SJSA1 (cell line): ENCODE measurements around the gene FHOD3. TPM values are rescaled to one million over a fixed set of nuclear protein-coding genes. Genes with fewer than 3 reads are reported as not detected.

ENCODE experiments used
- DNase-seq, 2 experiments: peaks; one replicate each; pipeline ENCODE4 v3.0.0-alpha.2; 2015 to 2020; ENCODE audit warnings: low spot score in 2 of 2, low read depth in 1 of 2
- H3K27ac ChIP-seq: fragments of 250-450 bp; sonication (Bioruptor Pico); 2 replicates; pipeline ENCODE4 v1.5.1; 2020; ENCODE audit warnings: mild to moderate bottlenecking, moderate library complexity
- H3K27me3 ChIP-seq: fragments of 250-450 bp; sonication (Bioruptor Pico); replicated peaks from 2 replicates; pipeline ENCODE4 v1.5.1; 2020; ENCODE audit warnings: mild to moderate bottlenecking, moderate library complexity
- H3K36me3 ChIP-seq: fragments of 250-450 bp; sonication (Bioruptor Pico); 2 replicates; pipeline ENCODE4 v1.5.1; 2020; ENCODE audit warnings: mild to moderate bottlenecking
- H3K4me1 ChIP-seq: fragments of 250-450 bp; sonication (Bioruptor Pico); replicated peaks from 2 replicates; pipeline ENCODE4 v1.6.1; 2021; ENCODE audit warnings: mild to moderate bottlenecking
- H3K4me3 ChIP-seq: fragments of 250-450 bp; sonication (Bioruptor Pico); 2 replicates; pipeline ENCODE4 v1.5.1; 2020; ENCODE audit warnings: mild to moderate bottlenecking
- H3K9me3 ChIP-seq: fragments of 250-450 bp; sonication (Bioruptor Pico); replicated peaks from 2 replicates; pipeline ENCODE4 v1.5.1; 2020; ENCODE audit warnings: mild to moderate bottlenecking
- total RNA-seq: library from RNA; depleted of rRNA; stranded (reverse); fragments of >200 nt; shearing (Covaris generic); gene quantifications from 2 replicates; pipeline ENCODE4 v1.2.3, GENCODE V29; 2014

The FHOD3 gene
- total RNA-seq, 1 experiment from 2014 or later, result 0.53 TPM

- no peak for DNase-seq
- H3K4me1 ChIP-seq, result no peaks in the 10 kb centered on the region
- H3K36me3 ChIP-seq, result no peaks in the 10 kb centered on the region
- peaks cover 6% of the 10 kb centered on the region; the same call in 1 of the 2 replicates for H3K27me3 ChIP-seq
- no peak overlapping the region for H3K4me3 ChIP-seq
- no peak overlapping the region for H3K27ac ChIP-seq
- H3K9me3 ChIP-seq, result no peaks in the 10 kb centered on the region
These were observed 82.0 kb downstream of the FHOD3 start for GRCh38 chr18:36379435-36379984.

- Histone ChIP-seq H3K27ac (no peak overlapping the region), H3K36me3 (no peaks in the 10 kb centered on the region), H3K4me3 (no peak overlapping the region), H3K27me3 (peaks cover 6% of the 10 kb centered on the region; the same call in 1 of the 2 replicates), H3K9me3 (no peaks in the 10 kb centered on the region), H3K4me1 (no peaks in the 10 kb centered on the region)
- no peak for DNase-seq
These were observed 82.8 kb downstream of the FHOD3 start for GRCh38 chr18:36380173-36380827.

DNA sequence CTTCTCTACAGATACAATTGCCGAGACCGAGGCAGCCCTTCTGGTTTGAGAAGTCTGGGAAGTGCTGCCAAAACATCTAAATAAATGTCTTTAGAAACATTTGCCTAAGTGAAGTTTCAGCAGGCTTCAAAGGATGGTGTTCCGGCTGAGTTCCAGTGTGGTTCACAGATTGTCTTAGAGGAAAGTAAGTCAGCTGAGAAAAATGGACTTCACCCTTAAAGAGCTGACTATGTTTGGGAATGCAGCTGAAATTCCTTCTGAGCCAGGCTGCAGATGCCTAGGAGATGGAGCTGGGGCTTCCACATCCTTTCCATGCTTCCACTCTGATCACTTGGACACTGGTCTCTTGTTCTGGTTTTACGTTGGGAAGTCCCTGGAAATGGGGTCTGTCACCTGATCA is 83.6 kb downstream of the FHOD3 start:
- H3K27ac ChIP-seq, result no peak overlapping the region
- no peak for DNase-seq
- peaks cover 6% of the 10 kb centered on the region; the same call in 1 of the 2 replicates for H3K27me3 ChIP-seq
- H3K4me3 ChIP-seq, result no peak overlapping the region
- no peaks in the 10 kb centered on the region for H3K9me3 ChIP-seq
- no peaks in the 10 kb centered on the region for H3K4me1 ChIP-seq
- H3K36me3 ChIP-seq, result no peaks in the 10 kb centered on the region

DNA sequence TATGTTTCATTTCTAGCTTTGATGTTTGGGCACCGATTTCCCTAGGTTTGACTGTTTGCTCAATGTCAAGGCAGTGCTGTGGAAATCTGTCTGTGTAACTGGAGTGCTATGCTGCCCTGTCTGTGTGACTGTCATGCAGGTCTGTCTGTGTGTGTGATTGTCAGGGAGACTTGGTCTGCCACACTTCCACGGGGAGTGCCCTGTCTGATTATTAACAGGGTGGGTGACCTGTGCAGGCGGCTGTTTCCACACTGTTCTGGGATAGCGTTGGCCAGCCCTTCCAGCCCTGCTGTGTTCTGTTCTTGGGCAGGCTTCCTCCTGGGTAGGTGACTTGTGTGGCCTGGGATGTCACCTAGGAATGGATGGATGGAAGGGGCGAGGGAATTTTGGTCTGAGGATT is 85.3 kb downstream of the FHOD3 start:
- no peaks in the 10 kb centered on the region for H3K36me3 ChIP-seq
- no peaks in the 10 kb centered on the region for H3K4me1 ChIP-seq
- no peak for DNase-seq
- H3K4me3 ChIP-seq, result no peak overlapping the region
- H3K9me3 ChIP-seq, result no peaks in the 10 kb centered on the region
- H3K27ac ChIP-seq, result no peak overlapping the region
- H3K27me3 ChIP-seq, result peaks cover 6% of the 10 kb centered on the region; the same call in 1 of the 2 replicates

- no peaks in the 10 kb centered on the region for H3K27me3 ChIP-seq
- no peaks in the 10 kb centered on the region for H3K9me3 ChIP-seq
- H3K4me3 ChIP-seq, result no peak overlapping the region
- no peak overlapping the region for H3K27ac ChIP-seq
- no peak for DNase-seq
- H3K36me3 ChIP-seq, result no peaks in the 10 kb centered on the region
- no peaks in the 10 kb centered on the region for H3K4me1 ChIP-seq
These were observed 88.8 kb downstream of the FHOD3 start for GRCh38 chr18:36386150-36386920.

DNA sequence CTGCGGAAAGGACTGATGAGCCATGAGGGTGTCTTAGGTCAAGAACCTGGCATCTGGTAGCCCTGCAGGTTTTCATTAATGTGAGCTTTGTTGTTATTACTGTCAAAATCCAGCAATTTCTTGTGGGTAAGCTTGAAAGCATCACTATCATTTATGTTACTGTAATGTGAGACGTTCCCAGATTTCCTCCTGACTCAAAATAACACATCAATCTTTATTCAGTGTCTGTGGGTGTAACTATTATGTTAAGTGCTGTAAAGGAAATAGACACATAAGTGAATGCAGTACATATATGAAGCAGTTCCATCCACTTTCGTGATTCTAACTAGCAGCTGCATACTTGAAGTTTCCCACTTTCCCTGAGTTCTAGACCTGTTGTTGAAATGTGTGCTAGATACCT is 89.8 kb downstream of the FHOD3 start:
- no peaks in the 10 kb centered on the region for H3K4me1 ChIP-seq
- no peaks in the 10 kb centered on the region for H3K27me3 ChIP-seq
- DNase-seq, result no peak
- H3K27ac ChIP-seq, result no peak overlapping the region
- no peaks in the 10 kb centered on the region for H3K9me3 ChIP-seq
- H3K4me3 ChIP-seq, result no peak overlapping the region
- no peaks in the 10 kb centered on the region for H3K36me3 ChIP-seq

DNA sequence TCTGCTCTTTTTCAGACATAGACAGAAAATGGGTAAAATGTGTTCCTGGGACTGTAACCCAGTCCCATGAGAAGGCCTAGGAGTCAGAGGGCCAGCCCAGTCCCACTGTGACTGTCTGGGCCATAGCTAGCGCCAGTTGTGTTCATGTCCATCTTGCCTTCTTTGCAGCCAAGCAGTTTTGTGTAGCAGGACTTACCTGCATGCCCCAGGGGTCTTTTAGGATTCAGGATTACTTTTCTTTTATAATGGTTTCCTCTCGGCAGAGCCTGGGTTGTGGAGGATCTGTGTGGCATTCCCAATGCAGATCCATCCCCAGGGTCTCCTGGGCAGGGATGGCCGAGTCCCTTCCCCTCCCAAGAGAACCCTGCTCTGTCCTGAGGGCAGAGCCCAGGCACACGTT is 90.8 kb downstream of the FHOD3 start:
- no peaks in the 10 kb centered on the region for H3K4me1 ChIP-seq
- H3K27ac ChIP-seq, result no peak overlapping the region
- no peaks in the 10 kb centered on the region for H3K9me3 ChIP-seq
- no peaks in the 10 kb centered on the region for H3K36me3 ChIP-seq
- no peak overlapping the region for H3K4me3 ChIP-seq
- no peaks in the 10 kb centered on the region for H3K27me3 ChIP-seq
- no peak for DNase-seq

- H3K36me3 ChIP-seq, result no peaks in the 10 kb centered on the region
- H3K27me3 ChIP-seq, result no peaks in the 10 kb centered on the region
- no peak overlapping the region for H3K27ac ChIP-seq
- no peak for DNase-seq
- no peaks in the 10 kb centered on the region for H3K4me1 ChIP-seq
- no peaks in the 10 kb centered on the region for H3K9me3 ChIP-seq
- H3K4me3 ChIP-seq, result no peak overlapping the region
These were observed 91.5 kb downstream of the FHOD3 start for GRCh38 chr18:36389027-36389426.

GRCh38 chr18:36389811-36390581 is 92.5 kb downstream of the FHOD3 start:
- H3K36me3 ChIP-seq, result no peaks in the 10 kb centered on the region
- no peak overlapping the region for H3K27ac ChIP-seq
- DNase-seq, result no peak
- no peak overlapping the region for H3K4me3 ChIP-seq
- H3K27me3 ChIP-seq, result no peaks in the 10 kb centered on the region
- H3K9me3 ChIP-seq, result no peaks in the 10 kb centered on the region
- no peaks in the 10 kb centered on the region for H3K4me1 ChIP-seq

- Histone ChIP-seq H3K27ac (no peak overlapping the region), H3K4me1 (no peaks in the 10 kb centered on the region), H3K36me3 (no peaks in the 10 kb centered on the region), H3K4me3 (no peak overlapping the region), H3K27me3 (no peaks in the 10 kb centered on the region), H3K9me3 (no peaks in the 10 kb centered on the region)
- DNase-seq, result no peak
These were observed 94.1 kb downstream of the FHOD3 start for GRCh38 chr18:36391426-36392145.

GRCh38 chr18:36392164-36392978 is 94.9 kb downstream of the FHOD3 start:
- no peak for DNase-seq
- no peaks in the 10 kb centered on the region for H3K4me1 ChIP-seq
- no peak overlapping the region for H3K27ac ChIP-seq

DNA sequence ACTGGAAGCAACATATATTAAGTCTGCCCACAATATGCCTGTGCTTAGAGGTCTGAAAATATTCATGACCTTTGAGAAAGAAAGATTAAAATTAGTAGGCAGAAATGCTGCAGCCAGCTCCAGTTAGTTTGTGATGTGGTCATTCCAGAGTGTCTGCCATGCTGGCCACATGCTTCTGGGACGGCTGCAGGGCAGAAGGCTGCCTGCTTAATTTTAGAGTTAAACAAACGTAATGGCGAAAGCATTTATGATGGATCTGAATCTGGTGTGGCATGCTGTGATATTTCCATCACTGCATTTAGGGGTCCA is 95.4 kb downstream of the FHOD3 start:
- no peak for DNase-seq
- Histone ChIP-seq H3K4me3 (no peak overlapping the region), H3K9me3 (no peaks in the 10 kb centered on the region), H3K27ac (no peak overlapping the region), H3K27me3 (no peaks in the 10 kb centered on the region), H3K36me3 (no peaks in the 10 kb centered on the region), H3K4me1 (no peaks in the 10 kb centered on the region)

More at GRCh38 chr18:36392164-36392978, 94.9 kb downstream of the FHOD3 start:
- no peaks in the 10 kb centered on the region for H3K27me3 ChIP-seq
- H3K9me3 ChIP-seq, result no peaks in the 10 kb centered on the region
- H3K36me3 ChIP-seq, result no peaks in the 10 kb centered on the region
- H3K4me3 ChIP-seq, result no peak overlapping the region

GRCh38 chr18:36394486-36394885 is 97.0 kb downstream of the FHOD3 start:
- no peak overlapping the region for H3K27ac ChIP-seq
- H3K4me3 ChIP-seq, result no peak overlapping the region
- no peaks in the 10 kb centered on the region for H3K27me3 ChIP-seq
- no peak for DNase-seq
- H3K9me3 ChIP-seq, result no peaks in the 10 kb centered on the region
- H3K36me3 ChIP-seq, result no peaks in the 10 kb centered on the region
- H3K4me1 ChIP-seq, result no peaks in the 10 kb centered on the region
